ENCODE measurements around the gene CDC42SE2.

DNA sequence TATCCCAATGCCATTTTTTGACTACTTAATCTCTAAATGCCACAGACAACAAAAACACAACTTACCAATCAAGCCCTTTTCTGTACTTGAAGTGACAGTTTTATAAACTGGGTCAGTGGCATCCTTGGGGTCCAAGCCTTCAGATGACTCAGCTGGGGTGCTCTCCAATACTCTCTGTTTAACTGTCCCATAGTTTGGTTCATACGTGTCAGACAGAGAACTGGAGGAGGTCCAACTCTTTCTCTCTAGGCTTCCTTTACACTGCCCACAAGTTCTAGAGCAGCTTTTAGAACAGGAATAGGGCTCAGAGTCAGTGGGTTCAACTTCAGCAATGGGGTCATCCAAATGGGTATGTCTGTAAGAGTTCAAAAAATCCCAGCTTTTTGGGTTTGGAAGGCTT is 166.9 kb downstream of the CDC42SE2 start:
- TF ChIP-seq EZH2 (IDR thresholded peaks at IDR 0.05; ENCODE audit: low read depth), result no peak
- TF ChIP-seq, protein P1, sequence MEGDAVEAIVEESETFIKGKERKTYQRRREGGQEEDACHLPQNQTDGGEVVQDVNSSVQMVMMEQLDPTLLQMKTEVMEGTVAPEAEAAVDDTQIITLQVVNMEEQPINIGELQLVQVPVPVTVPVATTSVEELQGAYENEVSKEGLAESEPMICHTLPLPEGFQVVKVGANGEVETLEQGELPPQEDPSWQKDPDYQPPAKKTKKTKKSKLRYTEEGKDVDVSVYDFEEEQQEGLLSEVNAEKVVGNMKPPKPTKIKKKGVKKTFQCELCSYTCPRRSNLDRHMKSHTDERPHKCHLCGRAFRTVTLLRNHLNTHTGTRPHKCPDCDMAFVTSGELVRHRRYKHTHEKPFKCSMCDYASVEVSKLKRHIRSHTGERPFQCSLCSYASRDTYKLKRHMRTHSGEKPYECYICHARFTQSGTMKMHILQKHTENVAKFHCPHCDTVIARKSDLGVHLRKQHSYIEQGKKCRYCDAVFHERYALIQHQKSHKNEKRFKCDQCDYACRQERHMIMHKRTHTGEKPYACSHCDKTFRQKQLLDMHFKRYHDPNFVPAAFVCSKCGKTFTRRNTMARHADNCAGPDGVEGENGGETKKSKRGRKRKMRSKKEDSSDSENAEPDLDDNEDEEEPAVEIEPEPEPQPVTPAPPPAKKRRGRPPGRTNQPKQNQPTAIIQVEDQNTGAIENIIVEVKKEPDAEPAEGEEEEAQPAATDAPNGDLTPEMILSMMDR (conservative IDR thresholded peaks at IDR 0.05), result no peak

Measured in PC-9 (cell line).